HPDE6-E6E7 (cell line): ENCODE results near the gene GRIP1.
A peak's percentile ranks its signal among the peaks of the same experiment; 100 is the strongest.
"Not testable (repeated sequence)": the region's sequence is repeated elsewhere in the genome, so short reads cannot be mapped to it uniquely, and the experiment has no call there.

Experiments
- DNase-seq: peaks from one replicate; pipeline ENCODE4 v3.0.0; 2011; ENCODE audit warnings: missing footprints; ENCODE audit errors: extremely low spot score

Gene GRIP1

DNA sequence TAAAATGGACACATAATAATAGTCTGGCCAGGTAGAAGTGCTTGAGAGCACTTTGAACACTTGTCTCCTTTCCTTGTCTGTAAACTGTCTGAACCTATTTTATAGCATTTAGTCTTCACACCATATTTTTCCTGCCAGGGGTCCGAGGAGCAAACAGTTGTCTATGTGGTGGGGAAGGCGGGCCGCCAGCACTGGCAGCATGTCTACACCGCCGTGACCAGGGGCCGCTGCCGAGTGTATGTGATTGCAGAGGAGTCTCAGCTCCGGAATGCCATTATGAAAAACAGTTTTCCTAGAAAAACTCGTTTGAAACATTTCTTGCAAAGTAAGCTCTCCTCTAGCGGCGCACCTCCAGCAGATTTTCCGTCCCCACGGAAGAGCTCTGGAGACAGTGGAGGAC, 347.9 kb downstream of the GRIP1 start:
- no peak for DNase-seq

DNA sequence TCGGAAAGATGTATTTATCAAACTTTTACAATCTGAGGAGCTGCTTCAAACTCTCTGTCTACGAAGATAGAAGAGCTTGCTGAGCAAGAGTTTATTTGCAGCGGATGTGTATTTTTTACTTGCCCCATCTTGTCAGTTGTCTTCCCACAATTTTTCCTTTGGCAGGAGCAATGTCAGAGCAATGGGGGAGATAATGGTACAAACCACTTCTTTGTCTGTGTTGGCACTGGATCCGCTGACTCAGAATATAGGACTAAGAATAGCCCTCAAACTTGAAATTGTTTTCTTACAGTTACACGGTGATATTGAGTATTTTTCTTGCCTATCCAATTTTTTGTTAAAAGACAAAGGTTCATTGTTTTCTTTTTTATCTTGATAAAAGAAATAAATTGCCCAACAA, 348.9 kb downstream of the GRIP1 start:
- peak; percentile 31 for DNase-seq

DNA sequence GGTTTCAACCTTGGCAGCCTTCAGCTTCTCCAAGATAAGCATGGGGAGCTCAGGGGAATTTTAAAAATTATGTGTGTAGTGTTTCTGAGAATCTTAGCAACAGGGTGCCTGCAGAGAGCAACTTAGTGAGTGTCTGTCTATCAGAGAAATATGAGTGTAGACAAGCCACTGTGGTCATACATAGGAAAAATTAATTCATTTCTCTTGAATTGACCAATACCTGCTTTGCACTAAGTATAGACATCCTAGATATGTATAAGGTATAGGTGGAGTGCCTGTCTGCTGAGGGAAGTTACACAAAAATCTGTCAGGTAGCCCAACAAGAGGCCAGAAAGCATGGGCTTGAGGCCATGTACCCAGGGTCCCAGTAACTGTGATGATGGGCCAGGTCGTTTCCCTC, 355.9 kb downstream of the GRIP1 start:
- DNase-seq: no peak

DNA sequence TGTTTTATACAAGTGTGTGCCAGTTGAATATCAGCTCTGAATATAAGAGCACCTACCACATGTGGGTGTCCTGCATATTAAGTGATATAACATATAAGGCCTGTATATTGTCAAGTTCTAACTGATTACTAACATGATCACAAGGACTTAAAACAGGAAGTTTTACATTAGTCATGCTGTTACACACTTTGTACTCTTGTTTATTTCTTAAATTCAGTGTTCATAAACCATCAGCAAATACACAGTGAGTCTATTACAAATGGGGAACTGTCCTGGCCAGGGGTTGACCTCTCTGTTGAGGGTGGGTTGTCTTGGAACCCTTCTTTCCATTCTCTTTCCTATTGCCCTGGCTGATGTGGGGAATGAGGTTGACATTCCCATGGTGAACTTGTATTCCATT, 357.4 kb downstream of the GRIP1 start:
- no peak for DNase-seq

DNA sequence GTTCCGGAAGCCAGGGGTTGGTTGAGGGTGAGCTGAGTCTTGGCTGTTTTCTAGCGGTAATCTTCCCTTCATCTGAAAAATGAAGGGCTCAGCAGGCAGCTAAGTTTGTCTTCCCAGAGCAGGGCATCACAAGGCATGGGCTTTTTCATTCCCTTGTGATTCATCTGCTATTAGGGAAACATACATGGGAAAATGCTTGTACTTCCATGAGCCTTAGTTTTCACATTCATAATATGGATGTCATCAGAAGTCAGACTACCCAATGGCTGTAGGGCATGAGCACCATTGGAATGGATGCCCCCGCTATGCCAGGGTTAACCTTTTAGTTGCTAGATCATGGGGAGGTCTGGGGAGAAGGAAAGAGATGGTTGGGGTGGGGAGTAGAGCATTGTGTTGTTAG, 357.9 kb downstream of the GRIP1 start:
- no peak for DNase-seq

DNA sequence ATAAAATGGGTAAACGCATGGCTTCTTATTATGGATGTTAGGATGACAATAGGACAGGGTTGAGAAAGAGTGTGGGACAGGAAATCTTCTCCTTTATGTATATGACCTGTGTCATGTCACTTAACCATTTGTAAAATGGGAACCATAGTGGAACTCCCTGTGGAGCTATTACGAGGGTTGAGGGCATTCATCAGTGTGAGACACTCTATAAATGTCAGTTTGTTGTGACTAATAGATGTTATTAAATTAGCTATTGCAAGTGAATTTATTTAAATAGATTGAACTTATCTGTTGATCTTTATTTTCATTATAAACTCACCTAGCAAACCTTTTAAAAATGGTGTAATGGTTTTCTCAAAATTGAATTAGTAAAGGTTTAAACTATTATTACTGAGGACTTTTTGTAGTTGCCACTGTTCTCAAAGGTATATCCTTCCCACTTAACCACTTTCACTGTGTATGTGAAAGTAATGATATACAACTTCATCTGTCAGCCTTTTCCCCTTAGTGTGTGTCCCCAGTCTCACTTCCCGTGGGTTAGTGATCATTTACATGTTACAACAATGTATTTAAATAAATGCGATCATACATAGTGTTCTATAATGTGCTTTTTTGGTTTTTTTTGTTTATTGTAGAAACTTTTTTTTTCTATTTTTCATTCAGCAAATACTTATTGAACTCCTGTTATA, 359.5 kb downstream of the GRIP1 start:
- DNase-seq: no peak

DNA sequence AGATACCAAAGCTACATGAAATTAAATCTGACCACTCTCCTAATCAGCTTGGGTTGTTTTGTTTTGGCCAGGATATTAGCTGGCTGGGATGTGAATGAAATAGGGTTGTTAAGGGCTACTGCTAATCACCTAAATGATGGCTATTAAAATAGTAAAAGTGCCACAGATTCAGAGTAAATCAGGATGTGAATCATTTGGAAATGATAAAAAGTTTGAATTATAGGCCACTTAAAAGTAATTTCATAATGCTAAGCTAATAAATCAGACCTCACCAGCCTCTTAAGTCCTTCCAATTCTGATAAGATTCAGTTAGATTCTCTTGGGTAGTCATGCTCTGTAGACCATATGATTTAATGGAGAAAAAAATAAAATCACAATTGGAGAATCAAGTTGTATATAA, 364.6 kb downstream of the GRIP1 start:
- no peak for DNase-seq

DNA sequence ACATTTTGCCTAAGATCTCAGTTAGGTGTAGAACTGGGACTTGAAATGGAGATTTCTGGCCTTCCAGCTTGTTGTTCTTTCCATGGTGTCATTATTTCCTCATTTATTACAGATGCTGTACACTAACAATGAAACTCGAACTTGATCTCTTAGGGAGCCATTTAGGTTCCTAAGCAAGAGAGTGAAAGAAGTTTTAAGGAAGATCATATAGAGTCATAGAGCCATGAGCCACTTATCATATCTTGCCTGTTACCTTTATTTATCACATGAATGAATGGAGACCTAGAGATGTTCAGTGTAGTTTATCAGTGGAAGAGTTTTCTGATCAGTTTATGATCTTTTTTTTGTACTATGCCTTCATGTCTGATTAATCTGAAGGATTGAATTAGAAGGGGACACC, 366.7 kb downstream of the GRIP1 start:
- DNase-seq: no peak

DNA sequence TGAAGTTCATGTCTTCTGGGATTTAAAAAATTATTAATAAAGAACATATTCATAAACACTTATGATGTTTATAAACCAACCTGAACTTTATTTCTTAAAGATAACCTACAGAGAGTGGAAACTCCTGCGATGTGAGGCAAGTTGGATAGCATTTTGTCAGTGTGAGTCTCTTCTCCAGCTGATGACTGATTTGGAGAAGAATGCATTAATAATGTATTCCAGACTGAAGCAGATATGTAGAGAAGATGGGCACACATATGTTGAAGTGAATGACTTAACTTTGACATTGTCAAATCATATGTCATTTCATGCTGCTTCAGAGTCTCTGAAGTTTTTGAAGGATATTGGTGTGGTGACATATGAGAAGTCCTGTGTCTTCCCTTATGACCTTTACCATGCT, 369.3 kb downstream of the GRIP1 start:
- DNase-seq: no peak

DNA sequence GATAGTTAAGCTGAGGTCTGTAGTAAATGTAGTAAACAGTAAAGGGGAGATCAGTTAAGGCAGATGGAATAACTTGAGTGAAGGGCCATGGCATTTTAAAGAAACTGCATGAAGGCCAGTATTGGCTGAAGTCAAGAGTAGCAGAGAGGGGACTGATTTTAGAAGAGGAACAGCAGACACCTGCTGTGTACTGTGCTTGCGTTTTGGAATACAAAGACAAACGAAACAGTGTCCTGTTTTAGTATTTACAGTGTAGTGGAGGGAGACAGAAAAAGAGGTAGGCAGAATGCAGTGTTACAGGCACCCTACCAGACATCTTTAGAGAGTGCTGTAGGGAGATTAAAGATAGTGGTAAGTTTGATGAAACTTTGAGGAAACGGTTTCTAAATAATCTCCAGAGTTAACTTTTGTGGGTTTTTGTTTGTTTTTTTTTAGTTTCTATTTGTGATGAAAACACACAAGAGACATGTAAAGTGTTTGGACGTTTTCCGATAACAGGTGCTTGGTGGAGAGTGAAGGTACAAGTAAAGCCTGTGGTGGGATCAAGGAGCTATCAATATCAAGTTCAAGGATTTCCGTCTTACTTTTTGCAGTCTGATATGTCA, 374.5 kb downstream of the GRIP1 start:
- no peak for DNase-seq

DNA sequence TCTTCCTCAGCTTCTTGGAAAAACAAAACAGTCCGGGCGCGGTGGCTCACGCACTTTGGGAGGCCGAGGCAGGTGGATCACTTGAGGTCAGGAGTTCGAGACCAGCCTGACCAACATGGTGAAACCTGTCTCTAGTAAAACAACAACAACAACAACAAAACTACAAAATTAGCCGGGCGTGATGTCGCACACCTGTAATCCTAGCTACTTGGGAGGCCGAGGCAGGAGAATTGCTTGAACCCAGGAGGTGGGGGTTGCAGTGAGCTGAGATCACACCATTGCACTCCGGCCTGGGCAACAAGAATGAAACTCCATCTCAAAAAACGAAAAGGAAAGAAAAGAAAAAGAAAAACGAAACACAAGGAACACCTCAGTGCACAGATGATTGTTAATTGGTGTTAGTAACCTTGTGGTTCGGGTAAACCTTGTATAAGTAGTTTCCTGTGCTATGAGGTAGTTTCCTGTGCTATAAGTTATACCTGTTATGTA, 375.5 kb downstream of the GRIP1 start:
- DNase-seq: not testable (repeated sequence)

DNA sequence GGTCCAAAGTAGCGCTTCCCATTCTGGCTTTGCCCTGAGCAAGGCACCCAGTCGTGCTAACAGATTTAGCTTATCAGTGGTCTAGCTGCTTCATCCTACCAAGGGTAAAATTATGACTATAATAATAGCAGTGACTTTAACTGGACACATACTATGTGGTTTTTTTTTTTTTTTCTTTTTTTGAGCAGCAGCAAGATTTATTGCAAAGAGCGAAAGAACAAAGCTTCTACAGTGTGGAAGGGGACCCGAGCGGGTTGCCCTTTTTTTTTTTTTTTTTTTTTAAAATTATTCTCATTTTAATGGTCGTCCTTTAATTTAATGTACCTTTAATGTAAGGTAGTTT, 376.1 kb downstream of the GRIP1 start:
- DNase-seq: no peak

DNA sequence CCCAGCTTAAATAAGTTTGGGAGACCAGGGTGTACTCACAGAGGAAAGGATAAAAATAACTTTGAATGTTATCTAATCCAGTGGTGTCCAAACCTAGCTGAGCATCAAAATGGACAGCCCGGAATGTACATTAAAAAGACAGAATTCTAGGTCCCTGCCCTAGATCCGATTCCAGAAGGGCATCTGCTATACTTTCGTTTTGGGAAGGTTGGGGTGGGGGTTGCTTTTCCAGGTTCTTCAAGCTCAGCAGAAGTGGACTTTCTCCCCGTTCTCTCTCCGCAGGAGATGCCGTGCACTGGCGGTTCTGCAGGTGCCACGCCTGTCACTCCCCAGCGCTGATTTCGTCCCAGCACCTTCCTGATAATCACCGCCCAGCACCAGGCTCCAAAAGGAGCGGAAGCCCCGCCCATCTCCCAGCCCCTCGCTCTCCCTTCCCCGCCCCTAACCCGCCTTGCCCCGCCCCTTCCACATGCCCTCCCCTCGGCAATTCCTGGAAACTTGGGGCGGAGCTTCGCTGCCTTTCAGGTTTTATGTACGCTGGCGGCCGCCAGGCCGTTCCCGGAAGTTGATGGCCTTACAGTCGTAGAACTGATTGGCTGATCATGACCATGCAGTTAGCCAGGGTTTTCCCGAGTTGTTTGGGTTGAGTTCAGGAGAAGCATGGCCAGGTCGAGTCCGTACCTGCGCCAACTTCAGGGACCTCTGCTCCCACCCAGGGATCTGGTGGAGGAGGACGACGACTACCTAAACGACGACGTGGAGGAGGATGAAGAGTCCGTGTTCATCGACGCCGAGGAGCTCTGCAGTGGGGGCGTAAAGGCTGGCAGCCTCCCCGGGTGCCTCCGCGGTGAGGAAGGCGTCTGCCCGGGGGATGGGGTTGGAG, 376.7 kb downstream of the GRIP1 start, which contains the start of gene HELB:
TSS of gene HELB (plus strand) at position 550 of the 883 bp plus-strand sequence. CDS start at position 661, 111 bp downstream.
- DNase-seq: peak; percentile 93

DNA sequence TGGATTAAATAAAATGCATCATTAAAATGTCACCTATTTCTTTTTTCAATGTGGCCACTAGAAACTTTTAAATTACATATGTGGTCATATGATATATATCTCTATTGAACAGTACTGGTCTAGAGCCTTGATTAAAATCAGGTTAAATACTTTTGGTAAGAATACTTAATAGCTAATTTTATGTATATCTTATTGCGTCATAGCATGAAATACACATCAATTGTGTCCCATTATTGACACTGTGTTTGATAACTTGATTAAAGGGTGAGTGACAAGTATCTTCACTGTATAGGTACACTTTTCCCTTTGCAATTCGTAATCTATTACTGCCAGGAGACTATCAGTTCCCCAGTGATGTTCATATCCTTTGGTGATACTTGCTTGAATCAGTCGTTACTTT, 381.0 kb downstream of the GRIP1 start:
- no peak for DNase-seq
